HepG2 (cell line): ENCODE results near the gene PCNT. TPM values are rescaled to one million over a fixed set of nuclear protein-coding genes. Genes with fewer than 3 reads are reported as not detected.

Experiments
- ATAC-seq: fragments of 200-7000 bp; cut with Tn5 transposase; 3 replicates; pipeline ENCODE4 v1.9.1; 2020; ENCODE audit warnings: mild to moderate bottlenecking, moderate library complexity
- BruUV-seq: library from RNA; stranded (reverse); fragments of 400-500 nt; replicated peaks from 2 replicates; lab custom pipeline; 2021; lab: Mats Ljungman, UMichigan
- CTCF ChIA-PET: fragments of 300-600 bp; formaldehyde crosslinking; extraction: SDS; loops from one replicate; lab custom pipeline; 2021; ENCODE audit warnings: low total read pairs, inconsistent platforms, low intra/inter-chr PET ratio; lab: Yijun Ruan, JAX
- POLR2A ChIA-PET: fragments of 350-600 bp; sonication (Branson Sonifier 250); formaldehyde crosslinking; loops from one replicate; lab custom pipeline; 2020; ENCODE audit warnings: antibody characterized with exemption, inconsistent platforms; lab: Yijun Ruan, JAX
- DNase-seq: peaks from one replicate; pipeline ENCODE4 v3.0.0-alpha.2; 2015; ENCODE audit warnings: low spot score
- FAIRE-seq: peaks from 3 replicates; lab custom pipeline; 2011; peaks lifted over from hg19 to GRCh38; lab: Jason Lieb, UNC
- H2AFZ ChIP-seq: one replicate; pipeline ENCODE4 v1.6.1; 2011; ENCODE audit warnings: low read length, inconsistent platforms
- H3K27ac ChIP-seq: fragments of 300-600 bp; 3 replicates; pipeline ENCODE4 v1.8.0; 2011; ENCODE audit warnings: mixed run types, mild to moderate bottlenecking, mixed read lengths, low read length, inconsistent platforms; ENCODE audit not compliant: insufficient read depth; ENCODE audit errors: extremely low read length
- H3K27me3 ChIP-seq, 2 experiments: fragments of 200-600 bp in 1 of 2; 2 replicates in 1 of 2; 3 replicates in 1 of 2; pipeline versions ENCODE4 v1.6.0 to v1.8.0; 2011; ENCODE audit warnings: low read length in 2 of 2, mild to moderate bottlenecking in 2 of 2, moderate library complexity in 2 of 2, inconsistent platforms in 1 of 2; ENCODE audit not compliant: insufficient read depth in 2 of 2, control insufficient read depth in 1 of 2
- H3K36me3 ChIP-seq, 2 experiments: fragments of 200-600 bp in 1 of 2; replicated peaks in 1 of 2; 2 replicates in 1 of 2; 3 replicates in 1 of 2; pipeline versions ENCODE4 v1.5.1 to v1.8.0; 2011; ENCODE audit warnings: low read length in 2 of 2, inconsistent platforms in 1 of 2; ENCODE audit not compliant: insufficient read depth in 2 of 2, control insufficient read depth in 1 of 2
- H3K4me1 ChIP-seq: 2 replicates; pipeline ENCODE4 v1.5.1; 2012; ENCODE audit warnings: low read length, inconsistent platforms; ENCODE audit not compliant: insufficient read depth
- H3K4me2 ChIP-seq: 2 replicates; pipeline ENCODE4 v1.6.0; 2011; ENCODE audit warnings: low read depth, low read length, inconsistent platforms
- H3K4me3 ChIP-seq, 3 experiments: fragments of 200-600 bp in 1 of 3; sonication (generic), shearing (Covaris generic) in 1 of 3; replicated peaks in 1 of 3; 2 replicates each; pipeline ENCODE4 v1.5.1; 2011 to 2016; ENCODE audit warnings: low read length in 3 of 3, inconsistent platforms in 2 of 3, low read depth in 2 of 3, mild to moderate bottlenecking in 2 of 3, control low read depth in 1 of 3, mixed read lengths in 1 of 3; ENCODE audit not compliant: insufficient read depth in 1 of 3
- H3K79me2 ChIP-seq: one replicate; pipeline ENCODE4 v1.6.1; 2011; ENCODE audit warnings: low read length, inconsistent platforms; ENCODE audit not compliant: insufficient read depth
- H3K9ac ChIP-seq: 2 replicates; pipeline ENCODE4 v1.6.0; 2011; ENCODE audit warnings: mild to moderate bottlenecking, low read depth, low read length, inconsistent platforms; ENCODE audit not compliant: insufficient read depth
- H3K9me3 ChIP-seq: 2 replicates; pipeline ENCODE4 v1.5.1; 2012; ENCODE audit warnings: mild to moderate bottlenecking, low read length
- H4K20me1 ChIP-seq: 2 replicates; pipeline ENCODE4 v1.6.0; 2011; ENCODE audit warnings: inconsistent platforms, mild to moderate bottlenecking, low read length, moderate library complexity; ENCODE audit not compliant: insufficient read depth
- HOXA3 ChIP-seq: sonication (generic); formaldehyde crosslinking; IDR thresholded peaks from 2 replicates; pipeline ENCODE4 v1.5.0; 2020; ENCODE audit warnings: missing genetic modification reagents
- PAX8 ChIP-seq: sonication (generic); formaldehyde crosslinking; IDR thresholded peaks from 2 replicates; pipeline ENCODE4 v1.8.0; 2022; ENCODE audit warnings: mild to moderate bottlenecking, missing genetic modification reagents, borderline replicate concordance
- PHF21A ChIP-seq: sonication (generic); formaldehyde crosslinking; IDR thresholded peaks from 2 replicates; pipeline ENCODE4 v1.5.0; 2020; ENCODE audit warnings: mild to moderate bottlenecking, missing genetic modification reagents
- PHF5A ChIP-seq: IDR thresholded peaks from one replicate; pipeline ENCODE4 v1.6.1; 2018; ENCODE audit warnings: low read depth, missing genetic modification reagents; ENCODE audit not compliant: unreplicated experiment
- SKIL ChIP-seq: sonication (generic); formaldehyde crosslinking; IDR thresholded peaks from 2 replicates; pipeline ENCODE4 v1.8.0; 2022; ENCODE audit warnings: missing genetic modification reagents, mild to moderate bottlenecking, moderate library complexity, borderline replicate concordance
- ZNF138 ChIP-seq: sonication (generic); formaldehyde crosslinking; IDR thresholded peaks from 2 replicates; pipeline ENCODE4 v1.5.0; 2020; ENCODE audit warnings: mild to moderate bottlenecking, low read depth, missing genetic modification reagents
- ZNF512 ChIP-seq: sonication (generic); formaldehyde crosslinking; IDR thresholded peaks from 2 replicates; pipeline ENCODE4 v1.4.0; 2020; ENCODE audit warnings: mild to moderate bottlenecking, missing genetic modification reagents
- WGBS: methylation state at CpG from one replicate; pipeline ENCODE4 v1.1.6; 2017; ENCODE audit warnings: low lambda C conversion rate; 5-methylcytosine and 5-hydroxymethylcytosine counted together
- in situ Hi-C: cut with HindIII; loops from 2 replicates; pipeline ENCODE4 v1.10.0; 2017; ENCODE audit warnings: low pct_unique_long_range_greater_than_20kb; ENCODE audit not compliant: extremely low pct_ligation_motif_present
- intact Hi-C: fragments of 100-400 bp; cut with micrococcal nuclease; formaldehyde crosslinking; loops from one replicate; pipeline ENCODE4 v1.10.0; 2022; ENCODE audit not compliant: unreplicated experiment
- polyA plus RNA-seq, 8 experiments: library from polyadenylated mRNA; depleted of rRNA in 3 of 8; stranded (reverse) in 7 of 8; unstranded in 1 of 8; fragments of >200 nt; fragmentation: Illumina TruSeq in 4 of 8; extraction: Trizol in 4 of 8; gene quantifications; 2 replicates each; pipeline versions ENCODE4 v1.2.1 to v1.2.3, GENCODE V29; 2011 to 2016; ENCODE audit warnings: low read depth in 4 of 8, missing spikeins in 1 of 8, mixed read lengths in 1 of 8; ENCODE audit not compliant: insufficient read depth in 1 of 8
- total RNA-seq, 5 experiments: library from RNA; depleted of rRNA; stranded (reverse); fragments of >200 nt; fragmentation: Illumina TruSeq; extraction: Trizol; gene quantifications; 2 replicates each; pipeline ENCODE4 v1.2.3, GENCODE V29; 2016; ENCODE audit warnings: low read depth in 1 of 5
- TF ChIP-seq, protein P1 (sequence below): IDR thresholded peaks from 2 replicates; pipeline ENCODE4 v1.6.1; 2016; ENCODE audit warnings: missing compliant biosample characterization, missing genetic modification reagents, borderline replicate concordance
- TF ChIP-seq, protein P2 (sequence below): sonication (generic); formaldehyde crosslinking; IDR thresholded peaks from 2 replicates; pipeline ENCODE4 v1.4.0; 2020; ENCODE audit warnings: mild to moderate bottlenecking, missing genetic modification reagents, borderline replicate concordance

PCNT gene
- total and polyA plus RNA-seq, 2 of the 13 experiments (the other 11 are each of a cell fraction or from before 2014, with no cell fraction given) = 5.6 to 12.4 TPM

DNA sequence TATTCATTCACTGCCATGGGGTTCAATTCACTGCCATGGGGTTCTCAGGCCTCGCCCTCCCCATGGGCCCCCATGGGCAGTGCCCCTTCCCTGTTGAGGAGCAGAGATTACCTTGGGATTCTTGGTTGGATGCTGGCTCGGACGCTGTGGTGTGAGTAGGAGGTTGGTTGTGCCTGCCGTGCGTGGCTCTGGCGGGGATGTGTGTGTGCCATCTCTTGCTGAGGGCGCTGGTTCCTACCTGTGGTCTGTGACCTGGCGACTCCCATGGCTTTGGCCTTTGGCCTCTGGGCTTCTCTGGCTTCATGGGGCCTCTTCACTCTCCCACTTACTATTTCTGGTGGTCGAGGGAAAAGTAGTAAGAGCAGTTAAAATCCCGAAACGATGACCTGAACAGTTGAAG is 42.1 kb downstream of the PCNT start:
- ATAC-seq = no peak
- POLR2A ChIA-PET = no interaction called here
- Histone ChIP-seq H2AFZ (no peak overlapping the region), H3K27me3 (no peaks in the 10 kb centered on the region), H3K79me2 (no peaks in the 10 kb centered on the region), H3K4me3 (no peak overlapping the region), H3K4me2 (no peak overlapping the region), H4K20me1 (no peaks in the 10 kb centered on the region), H3K4me1 (no peaks in the 10 kb centered on the region), H3K9me3 (no peaks in the 10 kb centered on the region), H3K9ac (no peak overlapping the region), H3K27ac (no peak overlapping the region), H3K36me3 (peaks cover 22 to 72% of the 10 kb centered on the region in 2 experiments; a peak in 4 of 5 replicates)
- CTCF ChIA-PET = no interaction called here
- no peak for TF ChIP-seq ZNF512 (CRISPR knock-in tag)
- TF ChIP-seq ZNF138 (CRISPR knock-in tag) = no peak
- TF ChIP-seq PAX8 = no peak
- BruUV-seq = no TSS peak
- FAIRE-seq = no peak
- DNase-seq = no peak
- 98% methylated on average over 11 of the region's 11 CpGs for WGBS
- in situ Hi-C loops (no loop called here), intact Hi-C loops (no loop called here)

DNA sequence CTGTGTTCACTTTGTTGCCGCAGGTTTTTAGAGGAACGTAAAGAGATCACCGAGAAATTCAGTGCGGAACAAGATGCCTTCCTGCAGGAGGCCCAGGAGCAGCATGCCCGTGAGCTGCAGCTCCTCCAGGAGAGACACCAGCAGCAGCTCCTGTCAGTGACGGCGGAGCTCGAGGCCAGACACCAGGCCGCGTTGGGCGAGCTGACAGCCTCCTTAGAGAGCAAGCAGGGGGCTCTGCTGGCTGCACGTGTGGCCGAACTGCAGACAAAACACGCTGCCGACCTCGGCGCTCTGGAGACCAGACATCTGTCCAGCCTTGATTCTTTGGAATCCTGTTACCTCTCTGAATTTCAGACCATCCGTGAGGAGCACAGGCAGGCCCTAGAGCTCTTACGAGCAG is 42.6 kb downstream of the PCNT start:
- FAIRE-seq (no peak), ATAC-seq (no peak)
- no peaks in the 10 kb centered on the region for H3K4me1 ChIP-seq
- H3K27me3 ChIP-seq = no peaks in the 10 kb centered on the region
- no peak overlapping the region for H3K4me3 ChIP-seq
- peaks cover 22 to 69% of the 10 kb centered on the region in 2 experiments; a peak in 4 of 5 replicates for H3K36me3 ChIP-seq
- 89% methylated on average over 13 of the region's 19 CpGs for WGBS
- H3K4me2 ChIP-seq = no peak overlapping the region
- BruUV-seq = no TSS peak
- H4K20me1 ChIP-seq = no peaks in the 10 kb centered on the region
- POLR2A ChIA-PET = no interaction called here
- no peak overlapping the region for H2AFZ ChIP-seq
- H3K79me2 ChIP-seq = no peaks in the 10 kb centered on the region
- intact Hi-C loops = no loop called here
- no peak overlapping the region for H3K9ac ChIP-seq
- CTCF ChIA-PET = no interaction called here
- TF ChIP-seq HOXA3 (no peak), PHF21A (no peak), PHF5A (no peak), SKIL (CRISPR knock-in tag) (no peak)
- TF ChIP-seq, protein P1, sequence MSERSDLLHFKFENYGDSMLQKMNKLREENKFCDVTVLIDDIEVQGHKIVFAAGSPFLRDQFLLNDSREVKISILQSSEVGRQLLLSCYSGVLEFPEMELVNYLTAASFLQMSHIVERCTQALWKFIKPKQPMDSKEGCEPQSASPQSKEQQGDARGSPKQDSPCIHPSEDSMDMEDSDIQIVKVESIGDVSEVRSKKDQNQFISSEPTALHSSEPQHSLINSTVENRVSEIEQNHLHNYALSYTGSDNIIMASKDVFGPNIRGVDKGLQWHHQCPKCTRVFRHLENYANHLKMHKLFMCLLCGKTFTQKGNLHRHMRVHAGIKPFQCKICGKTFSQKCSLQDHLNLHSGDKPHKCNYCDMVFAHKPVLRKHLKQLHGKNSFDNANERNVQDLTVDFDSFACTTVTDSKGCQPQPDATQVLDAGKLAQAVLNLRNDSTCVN (CRISPR knock-in tag) = no peak
- TF ChIP-seq, protein P2, sequence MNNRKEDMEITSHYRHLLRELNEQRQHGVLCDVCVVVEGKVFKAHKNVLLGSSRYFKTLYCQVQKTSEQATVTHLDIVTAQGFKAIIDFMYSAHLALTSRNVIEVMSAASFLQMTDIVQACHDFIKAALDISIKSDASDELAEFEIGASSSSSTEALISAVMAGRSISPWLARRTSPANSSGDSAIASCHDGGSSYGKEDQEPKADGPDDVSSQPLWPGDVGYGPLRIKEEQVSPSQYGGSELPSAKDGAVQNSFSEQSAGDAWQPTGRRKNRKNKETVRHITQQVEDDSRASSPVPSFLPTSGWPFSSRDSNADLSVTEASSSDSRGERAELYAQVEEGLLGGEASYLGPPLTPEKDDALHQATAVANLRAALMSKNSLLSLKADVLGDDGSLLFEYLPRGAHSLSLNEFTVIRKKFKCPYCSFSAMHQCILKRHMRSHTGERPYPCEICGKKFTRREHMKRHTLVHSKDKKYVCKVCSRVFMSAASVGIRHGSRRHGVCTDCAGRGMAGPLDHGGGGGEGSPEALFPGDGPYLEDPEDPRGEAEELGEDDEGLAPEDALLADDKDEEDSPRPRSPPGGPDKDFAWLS = no peak
- TF ChIP-seq, all 625 proteins: peak for 0
- DNase-seq = no peak
- in situ Hi-C loops = no loop called here
- no peak overlapping the region for H3K27ac ChIP-seq
- H3K9me3 ChIP-seq = no peaks in the 10 kb centered on the region
